GM12878 (cell line): ENCODE results near the gene ZFP91.

ENCODE experiments used
- CREB1 ChIP-seq: IDR thresholded peaks from 2 replicates; pipeline ENCODE4 v1.6.1; 2012; ENCODE audit warnings: low read depth, mild to moderate bottlenecking, inconsistent platforms
- ESRRA ChIP-seq: IDR thresholded peaks from 2 replicates; pipeline ENCODE4 v1.6.1; 2012; ENCODE audit warnings: mild to moderate bottlenecking, low read length, improper control_type of control experiment
- POLR2A ChIP-seq: IDR thresholded peaks from 2 replicates; pipeline ENCODE4 v1.6.1; 2011; ENCODE audit warnings: low read depth, mild to moderate bottlenecking, low read length

GRCh38 chr11:58652726-58653280, 73.9 kb downstream of the ZFP91 start:
- TF ChIP-seq CREB1 (no peak), ESRRA (no peak), POLR2A (no peak)
